ENCODE results near the gene C10orf88.

DNA sequence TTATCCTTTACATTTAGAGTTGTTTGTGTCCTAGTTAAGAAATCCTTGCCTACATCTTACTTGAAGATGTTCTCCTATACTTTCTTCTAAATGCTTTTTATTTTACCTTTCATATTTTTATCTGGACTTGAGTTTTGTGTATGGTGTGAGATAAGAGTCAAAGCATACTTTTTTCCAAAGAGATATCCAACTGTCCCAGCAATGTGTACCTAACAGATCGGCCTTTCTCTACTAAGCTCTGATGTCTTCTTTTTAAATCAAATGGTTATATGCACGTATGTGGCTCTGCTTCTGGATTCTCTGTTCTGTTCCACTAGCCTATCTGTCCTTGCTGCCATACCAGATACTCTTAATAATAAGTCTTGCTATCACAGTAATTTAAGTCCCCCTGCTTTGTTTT, 47.3 kb upstream of the C10orf88 start:
- TF ChIP-seq, protein P1, sequence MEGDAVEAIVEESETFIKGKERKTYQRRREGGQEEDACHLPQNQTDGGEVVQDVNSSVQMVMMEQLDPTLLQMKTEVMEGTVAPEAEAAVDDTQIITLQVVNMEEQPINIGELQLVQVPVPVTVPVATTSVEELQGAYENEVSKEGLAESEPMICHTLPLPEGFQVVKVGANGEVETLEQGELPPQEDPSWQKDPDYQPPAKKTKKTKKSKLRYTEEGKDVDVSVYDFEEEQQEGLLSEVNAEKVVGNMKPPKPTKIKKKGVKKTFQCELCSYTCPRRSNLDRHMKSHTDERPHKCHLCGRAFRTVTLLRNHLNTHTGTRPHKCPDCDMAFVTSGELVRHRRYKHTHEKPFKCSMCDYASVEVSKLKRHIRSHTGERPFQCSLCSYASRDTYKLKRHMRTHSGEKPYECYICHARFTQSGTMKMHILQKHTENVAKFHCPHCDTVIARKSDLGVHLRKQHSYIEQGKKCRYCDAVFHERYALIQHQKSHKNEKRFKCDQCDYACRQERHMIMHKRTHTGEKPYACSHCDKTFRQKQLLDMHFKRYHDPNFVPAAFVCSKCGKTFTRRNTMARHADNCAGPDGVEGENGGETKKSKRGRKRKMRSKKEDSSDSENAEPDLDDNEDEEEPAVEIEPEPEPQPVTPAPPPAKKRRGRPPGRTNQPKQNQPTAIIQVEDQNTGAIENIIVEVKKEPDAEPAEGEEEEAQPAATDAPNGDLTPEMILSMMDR (conservative IDR thresholded peaks at IDR 0.05; ENCODE audit: low read depth in 2 of 2) = no peak
- TF ChIP-seq POLR2AphosphoS5 (IDR thresholded peaks at IDR 0.05; ENCODE audit: low read depth) (no peak), EZH2phosphoT487 (IDR thresholded peaks at IDR 0.05; ENCODE audit: unreplicated experiment) (no peak), EZH2 (IDR thresholded peaks at IDR 0.05; ENCODE audit: low read depth, unreplicated experiment) (no peak), NANOG (IDR thresholded peaks at IDR 0.05; ENCODE audit: borderline replicate concordance) (no peak), CREB1 (CRISPR knock-in tag; IDR thresholded peaks at IDR 0.05; ENCODE audit: low read depth) (no peak), ZNF114 (CRISPR knock-in tag; IDR thresholded peaks at IDR 0.05) (no peak), JUNB (IDR thresholded peaks at IDR 0.05; ENCODE audit: unreplicated experiment) (no peak), ZNF331 (CRISPR knock-in tag; IDR thresholded peaks at IDR 0.05; ENCODE audit: low read depth) (no peak), STAT1 (IDR thresholded peaks at IDR 0.05; ENCODE audit: unreplicated experiment) (no peak)
- TF ChIP-seq, protein P2, sequence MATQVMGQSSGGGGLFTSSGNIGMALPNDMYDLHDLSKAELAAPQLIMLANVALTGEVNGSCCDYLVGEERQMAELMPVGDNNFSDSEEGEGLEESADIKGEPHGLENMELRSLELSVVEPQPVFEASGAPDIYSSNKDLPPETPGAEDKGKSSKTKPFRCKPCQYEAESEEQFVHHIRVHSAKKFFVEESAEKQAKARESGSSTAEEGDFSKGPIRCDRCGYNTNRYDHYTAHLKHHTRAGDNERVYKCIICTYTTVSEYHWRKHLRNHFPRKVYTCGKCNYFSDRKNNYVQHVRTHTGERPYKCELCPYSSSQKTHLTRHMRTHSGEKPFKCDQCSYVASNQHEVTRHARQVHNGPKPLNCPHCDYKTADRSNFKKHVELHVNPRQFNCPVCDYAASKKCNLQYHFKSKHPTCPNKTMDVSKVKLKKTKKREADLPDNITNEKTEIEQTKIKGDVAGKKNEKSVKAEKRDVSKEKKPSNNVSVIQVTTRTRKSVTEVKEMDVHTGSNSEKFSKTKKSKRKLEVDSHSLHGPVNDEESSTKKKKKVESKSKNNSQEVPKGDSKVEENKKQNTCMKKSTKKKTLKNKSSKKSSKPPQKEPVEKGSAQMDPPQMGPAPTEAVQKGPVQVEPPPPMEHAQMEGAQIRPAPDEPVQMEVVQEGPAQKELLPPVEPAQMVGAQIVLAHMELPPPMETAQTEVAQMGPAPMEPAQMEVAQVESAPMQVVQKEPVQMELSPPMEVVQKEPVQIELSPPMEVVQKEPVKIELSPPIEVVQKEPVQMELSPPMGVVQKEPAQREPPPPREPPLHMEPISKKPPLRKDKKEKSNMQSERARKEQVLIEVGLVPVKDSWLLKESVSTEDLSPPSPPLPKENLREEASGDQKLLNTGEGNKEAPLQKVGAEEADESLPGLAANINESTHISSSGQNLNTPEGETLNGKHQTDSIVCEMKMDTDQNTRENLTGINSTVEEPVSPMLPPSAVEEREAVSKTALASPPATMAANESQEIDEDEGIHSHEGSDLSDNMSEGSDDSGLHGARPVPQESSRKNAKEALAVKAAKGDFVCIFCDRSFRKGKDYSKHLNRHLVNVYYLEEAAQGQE (IDR thresholded peaks at IDR 0.05; ENCODE audit: unreplicated experiment) = no peak
- TF ChIP-seq, protein P3, sequence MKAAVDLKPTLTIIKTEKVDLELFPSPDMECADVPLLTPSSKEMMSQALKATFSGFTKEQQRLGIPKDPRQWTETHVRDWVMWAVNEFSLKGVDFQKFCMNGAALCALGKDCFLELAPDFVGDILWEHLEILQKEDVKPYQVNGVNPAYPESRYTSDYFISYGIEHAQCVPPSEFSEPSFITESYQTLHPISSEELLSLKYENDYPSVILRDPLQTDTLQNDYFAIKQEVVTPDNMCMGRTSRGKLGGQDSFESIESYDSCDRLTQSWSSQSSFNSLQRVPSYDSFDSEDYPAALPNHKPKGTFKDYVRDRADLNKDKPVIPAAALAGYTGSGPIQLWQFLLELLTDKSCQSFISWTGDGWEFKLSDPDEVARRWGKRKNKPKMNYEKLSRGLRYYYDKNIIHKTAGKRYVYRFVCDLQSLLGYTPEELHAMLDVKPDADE (IDR thresholded peaks at IDR 0.05) = no peak
